OCI-LY1 (cell line): ENCODE data around the gene CYFIP1.

Source experiments
- CTCF ChIP-seq: fragments of 200-600 bp; sonication (generic), shearing (Covaris generic); IDR thresholded peaks from 2 replicates; pipeline ENCODE4 v1.5.1; 2017; ENCODE audit warnings: mild to moderate bottlenecking, antibody characterized with exemption, low read length, moderate library complexity, mixed read lengths
- EZH2 ChIP-seq: fragments of 200-600 bp; sonication (generic), shearing (Covaris generic); IDR thresholded peaks from 2 replicates; pipeline ENCODE4 v1.8.0; 2017; ENCODE audit warnings: borderline replicate concordance, mixed run types, mild to moderate bottlenecking, antibody characterized with exemption, low read length, moderate library complexity, mixed read lengths

- TF ChIP-seq CTCF, result no peak
- no peak for TF ChIP-seq EZH2
These were observed 86.3 kb downstream of the CYFIP1 start for GRCh38 chr15:22893881-22894280.
